Right ventricle myocardium inferior (tissue), 1 donor: ENCODE results near the gene RPS14. TPM values are rescaled to one million over a fixed set of nuclear protein-coding genes. Genes with fewer than 3 reads are reported as not detected.

Source experiments
- ATAC-seq: fragments of 200-7000 bp; cut with Tn5 transposase; one replicate; pipeline ENCODE4 v1.9.1; 2020; ENCODE audit warnings: mild to moderate bottlenecking, moderate library complexity
- DNase-seq: peaks from one replicate; pipeline ENCODE4 v3.0.0; 2021; ENCODE audit errors: missing footprints
- intact Hi-C: fragments of 100-400 bp; cut with DNase I; formaldehyde crosslinking; loops from one replicate; pipeline ENCODE4 v1.11.0; 2022
- total RNA-seq: library from RNA; stranded (reverse); fragmentation: NEBNext Ultra II Directional; extraction: Animal tissue kit (Norgen Biotek cat#: 25700); gene quantifications from one replicate; pipeline ENCODE4 v1.2.1, GENCODE V29; 2021
- donor health status: DM: no; HTN: yes; CAD: no; lungs with severe emphysema.

The RPS14 gene
- total RNA-seq, 1 donor from 2014 or later: 1,267 TPM

DNA sequence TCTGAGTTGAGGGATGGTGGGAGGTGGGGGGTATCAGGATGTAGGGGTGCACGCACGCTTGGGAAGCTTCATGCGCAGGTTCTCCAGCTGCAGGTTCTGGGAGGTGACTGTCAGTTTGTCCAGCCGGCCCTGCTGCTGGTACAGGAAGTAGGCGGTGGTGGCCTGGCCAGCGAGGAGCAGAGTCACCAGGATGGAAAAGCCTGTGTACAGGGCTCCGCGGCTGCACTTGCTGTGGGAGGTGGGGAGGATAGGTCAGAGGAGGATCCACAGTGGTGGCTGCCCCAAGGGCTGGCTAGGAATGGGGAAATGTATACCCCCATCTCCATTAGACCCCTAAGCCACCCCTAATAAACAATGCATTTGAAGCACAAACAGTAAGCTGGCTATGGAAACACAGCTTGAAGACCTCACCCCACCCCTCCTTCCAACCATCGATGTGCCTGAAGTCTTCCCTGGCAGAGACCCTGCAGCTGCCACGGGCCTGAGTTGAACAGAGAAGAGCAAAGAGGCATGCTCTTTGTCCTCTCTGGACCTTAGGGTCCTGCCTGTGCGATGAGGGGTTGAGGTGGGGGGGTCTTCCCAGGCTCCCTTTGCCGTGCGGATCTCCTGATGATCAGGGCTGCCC is 42.3 kb downstream of the RPS14 start:
- ATAC-seq (no peak), DNase-seq (no peak)
- intact Hi-C loops: no loop called here

DNA sequence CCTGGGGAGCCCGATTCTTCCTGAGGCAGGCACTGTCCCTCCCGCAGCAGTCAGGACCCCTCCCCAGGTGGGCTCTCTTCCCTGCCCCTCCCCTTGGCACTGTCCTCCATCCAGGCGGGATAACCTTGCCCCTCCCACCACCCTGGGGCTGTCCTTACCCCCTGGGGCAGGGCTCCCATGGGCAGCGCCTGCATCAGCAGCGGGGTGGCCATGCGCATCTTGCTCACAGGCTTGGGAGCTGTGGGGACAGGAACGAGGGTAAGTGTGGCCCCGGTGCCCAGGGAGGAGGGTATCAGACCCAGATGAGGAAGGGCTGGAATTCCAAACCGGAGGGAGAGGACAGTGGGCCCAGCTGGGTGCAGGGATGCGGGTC is 42.8 kb downstream of the RPS14 start:
- ATAC-seq (no peak), DNase-seq (no peak)
- intact Hi-C loops: no loop called here

DNA sequence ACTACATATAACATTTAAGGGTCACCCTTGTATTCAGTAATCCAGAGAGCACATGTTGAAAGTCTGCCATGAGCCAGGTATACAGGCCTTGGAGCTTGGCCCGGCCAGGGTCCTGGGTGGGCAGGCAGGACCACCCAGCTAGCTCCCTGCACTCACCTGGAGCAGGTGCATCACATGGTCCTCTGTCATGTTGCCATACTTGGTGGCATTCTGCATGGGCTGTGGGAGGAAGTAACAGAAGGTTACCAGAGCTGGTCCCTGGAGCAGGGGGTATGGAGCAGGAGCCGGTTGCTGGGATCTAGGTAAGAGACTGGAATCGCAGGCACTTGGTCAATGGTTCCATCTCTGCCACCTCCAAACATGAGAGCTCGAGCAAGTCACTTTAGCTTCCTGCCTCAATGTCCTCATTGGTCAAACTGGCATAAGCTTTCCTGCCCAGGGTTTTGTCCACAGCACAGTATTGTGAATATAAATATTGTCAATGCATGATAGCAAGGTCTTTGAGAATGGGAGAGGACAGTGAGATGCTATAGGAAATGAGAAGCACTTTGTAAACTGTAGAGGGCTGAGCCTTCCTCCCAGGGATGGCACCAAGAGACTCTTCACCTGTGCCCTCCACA is 43.3 kb downstream of the RPS14 start:
- intact Hi-C loops: no loop called here
- no peak for ATAC-seq

DNA sequence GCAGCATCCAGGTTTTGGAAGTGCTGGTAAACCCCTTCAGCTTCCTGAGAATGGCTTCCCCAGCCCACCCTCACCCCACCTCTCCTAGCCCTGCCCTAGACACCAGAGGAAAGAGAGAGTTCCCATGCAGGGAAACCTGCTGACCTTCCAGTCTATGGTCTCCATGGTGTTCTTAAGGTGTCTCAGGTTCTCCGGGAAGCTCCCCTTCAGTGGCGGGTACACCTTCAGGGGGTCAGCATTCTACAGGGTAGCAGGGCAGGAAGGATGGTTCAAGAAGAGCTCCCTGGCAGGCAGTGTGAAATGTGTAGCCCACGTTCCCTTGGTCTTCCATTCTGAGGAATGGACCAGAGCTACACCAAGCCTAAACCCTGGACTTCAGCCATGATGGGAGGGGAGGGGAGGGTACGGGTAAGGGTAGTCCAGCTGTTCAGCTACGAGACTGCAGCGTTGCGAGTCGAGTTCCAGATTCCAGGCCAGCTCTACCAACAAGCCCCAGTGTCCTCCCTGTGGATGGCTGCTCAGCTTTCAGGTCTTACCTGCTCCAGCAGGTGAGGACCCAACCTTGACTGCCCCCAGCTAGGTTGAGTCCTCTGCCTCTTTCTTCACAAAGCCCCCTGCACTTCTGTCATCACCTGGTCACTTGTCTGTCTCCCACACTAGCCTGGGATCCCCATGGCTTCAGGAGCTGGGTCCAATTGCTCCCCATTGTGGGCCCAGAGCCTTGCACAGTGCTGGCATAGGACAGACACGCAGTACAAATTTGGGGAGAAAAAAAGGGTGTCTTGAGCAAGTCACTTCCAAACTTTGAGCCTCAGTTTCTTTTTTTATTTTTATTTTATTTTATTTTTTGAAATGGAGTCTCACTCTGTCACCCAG is 44.4 kb downstream of the RPS14 start:
- no peak for DNase-seq
- no peak for ATAC-seq

More for the DNA sequence above, 43.3 kb downstream of the RPS14 start:
- DNase-seq: no peak

DNA sequence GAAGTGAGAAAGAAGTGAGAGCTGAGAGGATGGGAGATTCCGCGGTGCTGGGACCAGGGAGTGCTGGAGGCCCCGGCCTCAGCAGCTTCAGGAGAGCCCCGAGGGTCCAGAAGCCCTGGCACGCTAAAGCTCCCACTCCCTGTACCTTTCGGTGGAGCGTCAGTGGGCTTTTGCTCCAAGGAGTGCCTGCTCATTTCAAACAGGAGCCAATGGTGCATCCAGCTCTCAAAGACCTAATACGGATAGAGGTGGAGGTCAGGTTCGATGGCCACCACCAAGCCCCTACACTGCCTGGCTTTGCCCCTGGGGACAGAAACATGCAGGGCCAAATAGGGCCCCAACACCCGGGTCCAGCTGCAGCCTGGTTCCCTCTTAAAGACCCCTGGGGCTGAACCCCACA is 45.0 kb downstream of the RPS14 start:
- no peak for DNase-seq
- intact Hi-C loops: loop anchor here (5.0 kb wide), 1 partner anchor 33 kb away; no protein-coding TSS in a partner anchor

More for the DNA sequence above, 44.4 kb downstream of the RPS14 start:
- intact Hi-C loops: loop anchor here (5.0 kb wide), 1 partner anchor 32 kb away; no protein-coding TSS in a partner anchor

DNA sequence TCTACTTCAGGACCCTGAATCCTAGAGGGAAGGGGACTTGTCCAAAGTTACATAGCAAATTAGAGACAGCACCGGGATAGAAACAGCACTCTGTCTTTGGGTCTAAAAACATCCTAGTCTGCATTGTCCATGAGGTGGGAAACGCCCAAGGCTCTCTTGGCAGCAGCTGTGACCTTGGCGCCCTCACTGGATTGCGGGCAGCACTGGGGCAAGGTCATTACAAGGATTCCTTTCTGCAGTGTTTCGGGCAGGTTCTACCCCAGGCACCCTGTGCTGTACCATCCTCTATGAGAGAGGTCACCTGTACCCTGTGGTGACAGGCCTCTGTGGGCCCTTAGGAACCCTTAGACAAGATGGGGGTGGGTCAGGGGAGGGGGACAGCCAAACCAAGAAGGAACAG is 45.4 kb downstream of the RPS14 start:
- intact Hi-C loops: loop anchor here (5.0 kb wide), 1 partner anchor 33 kb away; no protein-coding TSS in a partner anchor

More for the DNA sequence above, 45.0 kb downstream of the RPS14 start:
- ATAC-seq: no peak

DNA sequence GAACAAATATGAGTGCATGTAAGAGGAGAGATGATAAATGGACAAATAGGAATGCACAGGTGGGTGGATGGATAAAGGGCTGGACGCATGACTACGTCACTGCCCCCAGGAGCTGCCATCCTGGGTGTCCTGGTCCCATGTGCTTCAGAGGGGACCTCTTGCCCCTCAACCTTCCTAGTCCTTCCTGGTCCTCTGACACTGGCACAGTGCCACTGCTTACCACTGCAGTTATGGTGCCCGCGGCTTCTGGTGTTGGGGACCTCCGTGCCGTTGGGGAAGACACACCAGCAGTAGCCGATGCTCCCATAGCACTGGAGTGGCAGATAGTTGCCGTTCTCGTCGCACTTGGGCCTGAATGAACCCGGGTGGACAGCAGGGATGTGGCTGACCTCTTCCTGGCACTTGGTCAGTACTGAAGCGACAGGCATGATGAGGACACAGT is 46.6 kb downstream of the RPS14 start:
- DNase-seq (no peak), ATAC-seq (no peak)
- intact Hi-C loops: loop anchor here (5.0 kb wide), 1 partner anchor 34 kb away; no protein-coding TSS in a partner anchor

More for the DNA sequence above, 45.4 kb downstream of the RPS14 start:
- no peak for DNase-seq
- no peak for ATAC-seq

DNA sequence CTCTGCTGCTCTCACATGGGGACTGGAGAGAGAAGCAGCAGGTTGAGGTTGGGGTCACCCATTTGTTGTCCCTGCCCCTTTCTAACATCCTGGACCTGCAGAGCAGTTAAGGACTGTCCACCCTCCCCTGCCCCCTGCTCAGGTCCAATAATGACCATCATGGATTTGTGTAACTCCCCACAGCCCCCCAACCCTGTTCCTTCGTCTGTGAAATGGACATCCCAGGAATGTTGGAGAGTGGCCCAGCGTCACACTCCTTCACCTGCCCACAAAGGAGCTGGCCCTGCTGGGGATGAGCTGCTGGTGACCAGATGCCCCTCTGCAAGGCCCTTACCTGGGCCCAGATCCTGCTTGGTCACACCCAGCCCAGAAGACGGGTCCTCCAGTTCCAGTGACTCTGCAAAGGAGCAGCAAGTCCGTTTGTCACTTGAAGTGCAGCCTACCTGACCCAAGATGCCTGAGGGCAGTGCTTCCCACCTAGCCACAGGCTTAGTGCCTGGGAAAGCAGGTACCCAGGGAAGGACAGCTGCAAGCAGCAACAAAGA is 47.2 kb downstream of the RPS14 start:
- no peak for DNase-seq
- ATAC-seq: no peak
- intact Hi-C loops: loop anchor here (5.0 kb wide), 1 partner anchor 35 kb away; no protein-coding TSS in a partner anchor

DNA sequence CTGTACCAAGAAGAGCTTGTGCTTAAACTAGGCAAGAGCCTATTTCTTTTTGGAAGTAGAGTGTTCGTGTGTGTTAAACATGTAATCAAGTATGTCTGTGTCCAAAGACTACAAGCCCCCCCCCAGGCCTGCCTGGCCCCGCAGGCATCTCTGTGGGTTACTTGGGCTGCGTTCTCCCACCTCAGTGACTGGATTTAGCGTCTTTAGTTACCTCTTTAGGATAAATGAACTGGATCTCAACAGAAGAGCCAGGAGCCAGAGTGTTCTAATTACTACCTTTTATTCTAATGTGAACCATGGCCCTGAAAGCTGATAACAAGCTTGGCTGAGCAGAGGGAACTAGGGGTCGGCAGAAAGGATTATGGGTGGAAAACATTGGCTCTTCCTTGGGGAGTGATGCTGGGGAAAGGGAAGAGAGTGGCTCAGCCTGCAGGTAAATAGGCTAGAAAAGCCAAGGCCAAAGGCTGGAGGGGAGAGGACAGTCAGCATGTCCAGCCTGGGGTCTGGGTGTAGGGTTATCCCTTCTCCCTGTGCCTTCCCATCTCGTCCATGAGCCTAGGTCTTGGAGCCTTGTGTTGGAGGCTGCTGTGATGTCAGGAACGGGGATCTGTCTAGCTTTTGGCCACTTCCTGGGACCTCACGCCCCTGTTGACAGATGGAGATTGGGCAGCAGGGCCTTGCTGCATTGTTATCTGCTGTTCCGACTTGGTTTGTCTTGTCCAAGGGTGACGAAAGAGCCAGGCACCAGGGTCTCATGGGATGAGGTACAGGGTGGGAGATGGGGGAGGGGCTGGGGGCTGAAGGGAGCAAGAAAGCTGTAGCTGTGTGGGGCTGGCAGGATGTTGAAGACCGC is 47.9 kb downstream of the RPS14 start:
- ATAC-seq: no peak
- intact Hi-C loops: loop anchor here (5.0 kb wide), 1 partner anchor 36 kb away; no protein-coding TSS in a partner anchor
- no peak for DNase-seq

DNA sequence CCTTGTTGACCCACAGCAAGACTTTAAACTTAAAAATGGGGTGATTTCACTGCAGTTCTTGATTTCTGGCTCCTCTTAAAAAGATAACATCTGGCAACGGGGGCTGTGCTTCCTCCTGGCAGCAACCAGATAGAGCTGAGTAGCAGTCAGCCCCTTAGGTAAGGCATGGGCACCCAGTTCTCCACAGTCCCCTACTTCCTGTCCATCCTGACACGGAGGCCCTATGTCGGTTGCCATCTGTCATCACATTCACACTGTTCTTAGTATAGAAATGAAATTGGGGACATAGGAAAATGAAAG is 48.5 kb downstream of the RPS14 start:
- ATAC-seq (no peak), DNase-seq (no peak)
- intact Hi-C loops: loop anchor here (5.0 kb wide), 1 partner anchor 36 kb away; no protein-coding TSS in a partner anchor

DNA sequence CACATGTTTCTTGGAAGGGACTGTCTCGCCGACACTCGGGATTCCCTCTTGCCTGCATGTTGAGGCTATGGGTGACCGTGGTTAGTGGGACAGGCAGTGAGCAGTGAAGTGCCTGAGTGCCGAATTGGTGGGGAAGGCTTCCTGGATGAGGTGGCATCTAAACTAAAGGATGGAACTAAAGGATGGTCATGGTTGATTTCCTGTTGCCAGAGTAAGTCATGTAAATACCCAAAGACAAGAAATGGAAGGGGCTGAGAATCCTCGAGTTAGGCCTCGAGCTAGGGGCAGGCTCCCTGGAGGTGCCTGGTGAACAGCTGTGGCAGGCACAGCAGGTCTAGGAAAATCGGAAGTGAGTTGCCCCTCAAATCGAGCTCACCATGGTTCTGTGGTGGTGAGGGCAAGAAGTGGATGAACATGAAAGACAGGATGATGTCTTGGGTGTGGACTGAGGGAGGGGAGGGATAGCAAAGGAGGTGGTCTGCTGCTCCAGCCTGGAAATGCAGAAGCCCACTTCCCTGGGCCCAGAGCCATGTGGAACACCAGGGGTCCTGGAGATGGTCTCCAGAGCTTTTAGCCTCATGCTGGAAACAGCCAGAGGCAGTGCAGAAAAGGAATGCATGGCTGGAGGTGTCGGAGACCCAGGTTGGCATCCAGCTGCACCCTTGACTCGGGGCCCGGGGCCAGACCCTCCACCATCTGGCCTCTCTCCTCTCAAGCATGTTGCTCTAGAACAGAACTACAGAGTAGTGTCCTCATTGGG is 49.0 kb downstream of the RPS14 start:
- DNase-seq (no peak), ATAC-seq (no peak)
- intact Hi-C loops: loop anchor here (5.0 kb wide), 1 partner anchor 37 kb away; no protein-coding TSS in a partner anchor

DNA sequence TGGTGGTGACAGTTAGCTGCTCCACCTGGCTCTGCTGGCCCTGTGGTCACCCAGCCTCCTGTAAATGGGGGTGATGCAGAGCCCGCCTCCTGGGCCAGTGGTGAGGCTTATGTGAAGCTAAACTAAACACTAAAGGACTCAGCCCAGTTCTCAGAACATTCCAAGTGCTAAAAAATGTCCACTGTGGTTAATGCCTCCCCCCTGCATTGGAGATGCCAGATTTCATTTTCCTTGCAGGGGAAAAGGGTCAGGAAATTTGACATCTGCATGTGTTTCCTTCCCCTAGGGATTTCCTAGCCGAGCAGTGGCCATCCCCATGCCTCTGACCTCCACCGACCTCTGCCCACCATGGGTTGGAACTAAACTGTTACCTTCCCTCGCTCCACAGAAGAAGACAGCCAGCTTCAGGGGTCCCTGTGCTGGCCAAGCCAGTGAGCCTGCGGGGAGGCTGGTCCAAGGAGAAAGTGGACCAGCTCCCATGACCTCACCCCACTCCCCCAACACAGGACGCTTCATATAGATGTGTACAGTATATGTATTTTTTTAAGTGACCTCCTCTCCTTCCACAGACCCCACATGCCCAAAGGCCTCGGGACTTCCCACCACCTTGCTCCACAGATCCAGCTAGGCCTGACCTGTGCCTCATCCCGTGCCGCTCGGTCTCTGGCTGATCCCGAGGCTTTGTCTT is 49.9 kb downstream of the RPS14 start:
- DNase-seq (no peak), ATAC-seq (no peak)
- intact Hi-C loops: loop anchor here (5.0 kb wide), 1 partner anchor 38 kb away; no protein-coding TSS in a partner anchor

DNA sequence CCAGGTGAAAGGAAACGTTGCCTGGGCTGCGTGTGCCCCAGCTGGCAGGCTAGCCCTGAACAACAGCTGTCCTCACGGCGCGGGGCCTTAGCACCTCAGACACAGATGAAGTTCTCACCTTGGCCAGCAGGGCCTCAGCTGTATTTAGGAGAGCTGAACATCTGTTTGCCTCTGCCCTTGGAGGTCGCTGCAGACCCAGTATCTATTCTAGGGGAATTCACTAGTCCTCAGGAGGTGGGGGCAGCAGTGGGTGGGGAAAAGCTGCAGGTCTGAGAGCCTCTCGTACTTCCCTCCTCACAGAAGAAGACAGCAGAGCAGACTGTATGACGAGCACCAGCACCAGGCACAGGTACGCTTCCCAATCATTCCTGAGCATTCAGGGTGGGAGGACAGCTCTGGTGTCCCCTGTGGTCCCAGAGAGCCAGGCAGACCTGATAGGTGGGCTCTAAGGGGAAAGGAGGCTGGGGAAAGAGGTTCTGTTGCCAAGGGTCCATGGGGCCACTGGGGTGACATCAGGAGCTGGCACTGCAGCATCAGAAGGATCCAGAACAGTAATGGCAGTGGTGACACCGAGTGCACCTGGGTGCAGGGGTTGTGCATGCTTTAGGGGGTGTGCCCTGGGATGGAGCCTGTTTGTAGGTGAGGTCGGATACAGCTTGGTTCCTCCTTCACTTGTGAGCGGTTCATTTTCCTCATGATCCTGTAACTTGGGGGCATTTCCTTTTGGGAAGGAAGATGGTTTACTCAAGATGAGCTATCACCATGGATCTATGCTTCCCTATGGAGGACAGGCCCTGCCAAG is 50.6 kb downstream of the RPS14 start:
- intact Hi-C loops: no loop called here
- ATAC-seq (no peak), DNase-seq (no peak)

DNA sequence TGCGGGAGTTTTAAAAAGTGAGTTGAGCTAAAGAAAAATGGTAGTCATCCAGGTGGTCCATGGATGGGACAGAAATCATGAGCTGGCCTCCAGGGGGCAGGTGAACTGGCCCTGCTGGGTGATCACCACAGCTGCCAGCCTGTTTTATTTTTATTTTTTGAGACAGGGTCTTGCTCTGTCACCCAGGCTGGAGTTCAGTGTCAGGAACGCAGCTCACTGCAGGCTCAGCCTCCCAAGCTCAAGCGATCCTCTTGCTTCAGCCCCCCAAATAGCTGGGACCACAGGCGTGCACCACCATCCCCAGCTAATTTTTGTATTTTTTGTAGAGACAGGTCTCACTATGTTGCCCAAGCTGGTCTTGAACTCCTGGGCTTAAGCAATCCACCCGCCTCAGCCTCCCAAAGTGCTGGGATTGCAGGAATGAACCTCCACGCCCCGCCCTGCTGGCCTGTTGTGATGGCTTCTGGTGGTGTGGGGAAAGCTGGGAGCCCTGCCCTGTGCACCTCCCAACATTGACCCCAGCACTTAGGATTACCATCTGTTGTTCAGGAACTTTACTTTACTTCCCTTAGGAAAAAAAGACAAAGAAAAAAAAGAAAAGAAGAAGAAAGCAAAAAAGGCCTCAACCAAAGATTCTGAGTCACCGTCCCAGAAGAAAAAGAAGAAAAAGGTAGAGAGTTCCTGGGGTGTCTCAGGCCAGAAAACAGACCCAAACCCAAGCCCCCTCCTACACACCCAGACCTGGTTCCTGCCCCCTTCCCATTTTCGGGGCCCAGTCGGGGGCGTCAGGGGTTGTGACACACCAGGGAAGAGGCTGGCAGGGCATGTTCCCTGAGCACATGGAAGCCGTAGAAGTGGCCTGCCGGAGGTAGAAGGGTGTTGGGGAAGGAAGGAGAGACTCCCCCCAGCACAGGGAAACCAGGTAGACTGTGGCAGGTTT is 51.5 kb downstream of the RPS14 start:
- intact Hi-C loops: no loop called here

DNA sequence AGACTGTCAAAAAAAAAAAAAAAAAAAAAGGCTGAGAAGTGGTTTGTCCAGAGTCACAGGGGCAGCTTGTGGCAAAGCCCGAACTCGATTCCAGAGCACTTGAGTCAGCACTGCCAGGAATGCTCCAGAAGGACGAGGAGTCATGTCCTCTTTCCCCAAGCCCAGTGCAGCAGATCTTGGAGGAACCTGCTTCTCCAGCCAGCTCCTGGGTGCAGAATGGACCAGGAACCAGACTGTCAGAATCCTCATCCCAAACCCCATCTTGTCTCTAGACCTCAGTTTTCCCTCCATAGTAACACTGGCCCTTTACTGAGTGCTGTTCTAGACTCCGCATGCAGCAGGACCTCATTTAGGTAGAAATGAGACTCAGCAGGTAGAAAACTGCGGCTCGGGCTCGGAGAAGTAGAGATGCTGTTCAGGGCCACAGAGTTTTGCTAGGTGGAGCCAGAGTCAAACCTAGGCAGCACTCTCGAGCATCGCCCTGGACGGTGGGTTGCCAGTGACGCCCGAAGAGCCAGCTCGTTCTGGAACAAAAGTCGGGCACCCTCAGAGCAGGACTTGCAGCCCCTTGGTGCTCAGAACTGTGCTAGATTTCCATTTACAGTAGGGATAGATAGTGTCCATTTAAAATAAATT is 52.3 kb downstream of the RPS14 start:
- ATAC-seq (no peak), DNase-seq (no peak)
- intact Hi-C loops: no loop called here

More for the DNA sequence above, 51.5 kb downstream of the RPS14 start:
- no peak for DNase-seq
- no peak for ATAC-seq
